PFSK-1 (cell line): ENCODE measurements around the gene CDC34.

Source experiments
- FOXP2 ChIP-seq: optimal IDR thresholded peaks from 2 replicates; pipeline ENCODE3; 2011; ENCODE audit warnings: borderline replicate concordance, control low read depth, inconsistent platforms; ENCODE audit not compliant: insufficient read depth; ENCODE audit errors: extremely low read length, extremely low read depth
- POLR2AphosphoS5 ChIP-seq: IDR thresholded peaks from 2 replicates; pipeline ENCODE4 v1.6.1; 2012; ENCODE audit warnings: low read depth, mild to moderate bottlenecking, control low read depth, low read length, moderate library complexity
- REST ChIP-seq, 2 experiments: IDR thresholded peaks; 2 replicates each; pipeline versions ENCODE4 v1.6.1 to v1.8.0; 2011 to 2012; ENCODE audit warnings: low read depth in 2 of 2, low read length in 2 of 2, control low read depth in 1 of 2, inconsistent platforms in 1 of 2, mild to moderate bottlenecking in 1 of 2, moderate library complexity in 1 of 2; ENCODE audit not compliant: insufficient read depth in 1 of 2
- SIN3A ChIP-seq: IDR thresholded peaks from 2 replicates; pipeline ENCODE4 v1.6.1; 2012; ENCODE audit warnings: mild to moderate bottlenecking, low read length, moderate library complexity, borderline replicate concordance; ENCODE audit not compliant: insufficient read depth
- TAF1 ChIP-seq: IDR thresholded peaks from 2 replicates; pipeline ENCODE4 v1.6.1; 2012; ENCODE audit warnings: low read length, control low read depth, borderline replicate concordance; ENCODE audit not compliant: insufficient read depth

CDC34 gene

GRCh38 chr19:533364-534058 is 2.0 kb downstream of the CDC34 start:
- TF ChIP-seq SIN3A: no peak
- no peak for TF ChIP-seq REST (IDR thresholded peaks at IDR 0.05; ENCODE audit: insufficient read depth in 1 of 2, low read depth in 2 of 2, low read length in 2 of 2)

- TF ChIP-seq TAF1 (no peak), FOXP2 (no peak), POLR2AphosphoS5 (no peak), REST (IDR thresholded peaks at IDR 0.05; ENCODE audit: insufficient read depth in 1 of 2, low read depth in 2 of 2, low read length in 2 of 2) (no peak), SIN3A (no peak)
Observed at GRCh38 chr19:534088-534487, 2.5 kb downstream of the CDC34 start.

GRCh38 chr19:535017-535835 is 3.7 kb downstream of the CDC34 start:
- no peak for TF ChIP-seq SIN3A
- no peak for TF ChIP-seq POLR2AphosphoS5
- no peak for TF ChIP-seq FOXP2
- no peak for TF ChIP-seq REST (IDR thresholded peaks at IDR 0.05; ENCODE audit: insufficient read depth in 1 of 2, low read depth in 2 of 2, low read length in 2 of 2)
- TF ChIP-seq TAF1: no peak

GRCh38 chr19:536031-536880 is 4.7 kb downstream of the CDC34 start:
- no peak for TF ChIP-seq SIN3A
- no peak for TF ChIP-seq POLR2AphosphoS5
- no peak for TF ChIP-seq FOXP2
- no peak for TF ChIP-seq REST (IDR thresholded peaks at IDR 0.05; ENCODE audit: insufficient read depth in 1 of 2, low read depth in 2 of 2, low read length in 2 of 2)
- TF ChIP-seq TAF1: no peak
